Activated CD4-positive, alpha-beta T cell treated with anti-CD3 and anti-CD28 coated beads for 24 hours (primary cell): Measurements from ENCODE around the gene MAPK1.
"Not testable (repeated sequence)": the region's sequence is repeated elsewhere in the genome, so short reads cannot be mapped to it uniquely, and the experiment has no call there.

Experiments
- DNase-seq, 2 donors: peaks; one replicate each; pipeline ENCODE4 v3.0.0-alpha.2; 2020; ENCODE audit warnings: low read depth in 2 of 2

MAPK1 gene

GRCh38 chr22:21791635-21792625 lies 75.5 kb downstream of the MAPK1 start:
- DNase-seq: peak; percentile 23 to 41

- DNase-seq: not testable (repeated sequence)
Observed at GRCh38 chr22:21790849-21791610, 76.4 kb downstream of the MAPK1 start.

DNA sequence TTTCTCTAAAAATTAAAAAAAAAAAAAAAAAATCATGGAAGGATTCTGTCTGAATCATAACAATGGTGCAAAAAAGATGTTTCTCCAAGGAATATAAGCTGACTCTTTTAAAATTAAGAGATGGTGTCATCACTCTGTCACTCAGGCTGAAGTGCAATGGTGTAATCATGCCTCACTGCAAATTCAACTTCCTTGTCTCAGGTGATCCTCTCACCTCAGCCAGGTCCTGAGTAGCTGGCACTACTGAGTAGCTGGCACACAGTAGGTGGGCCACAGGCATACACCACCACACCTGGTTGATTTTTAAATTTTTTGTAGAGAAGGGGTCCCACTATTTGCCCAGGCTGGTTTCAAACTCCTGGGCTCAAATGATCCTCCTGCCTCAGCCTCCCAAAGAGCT lies 77.1 kb downstream of the MAPK1 start:
- DNase-seq: no peak

GRCh38 chr22:21787565-21787964 lies 79.9 kb downstream of the MAPK1 start:
- not testable (repeated sequence) for DNase-seq

DNA sequence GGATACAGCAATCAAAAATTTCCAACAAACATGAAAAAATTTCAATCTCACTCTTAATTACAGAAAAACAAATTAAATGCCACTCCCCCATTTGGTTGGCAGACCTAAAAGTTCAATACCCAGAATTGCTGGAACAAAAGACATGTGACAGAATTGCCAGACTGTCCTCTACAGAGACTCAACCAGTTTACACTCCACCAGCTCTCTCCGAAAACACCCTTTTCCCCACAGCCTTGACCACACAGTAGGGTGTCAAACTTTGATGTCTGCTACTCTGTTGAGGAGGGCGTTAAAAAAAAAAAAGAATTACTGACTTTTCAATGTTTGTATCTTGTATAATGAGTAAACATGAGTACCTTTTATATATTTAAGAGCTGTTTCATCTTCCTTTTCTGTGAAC lies 87.2 kb downstream of the MAPK1 start:
- DNase-seq: no peak

GRCh38 chr22:21779444-21779843 lies 88.0 kb downstream of the MAPK1 start:
- DNase-seq: no peak

DNA sequence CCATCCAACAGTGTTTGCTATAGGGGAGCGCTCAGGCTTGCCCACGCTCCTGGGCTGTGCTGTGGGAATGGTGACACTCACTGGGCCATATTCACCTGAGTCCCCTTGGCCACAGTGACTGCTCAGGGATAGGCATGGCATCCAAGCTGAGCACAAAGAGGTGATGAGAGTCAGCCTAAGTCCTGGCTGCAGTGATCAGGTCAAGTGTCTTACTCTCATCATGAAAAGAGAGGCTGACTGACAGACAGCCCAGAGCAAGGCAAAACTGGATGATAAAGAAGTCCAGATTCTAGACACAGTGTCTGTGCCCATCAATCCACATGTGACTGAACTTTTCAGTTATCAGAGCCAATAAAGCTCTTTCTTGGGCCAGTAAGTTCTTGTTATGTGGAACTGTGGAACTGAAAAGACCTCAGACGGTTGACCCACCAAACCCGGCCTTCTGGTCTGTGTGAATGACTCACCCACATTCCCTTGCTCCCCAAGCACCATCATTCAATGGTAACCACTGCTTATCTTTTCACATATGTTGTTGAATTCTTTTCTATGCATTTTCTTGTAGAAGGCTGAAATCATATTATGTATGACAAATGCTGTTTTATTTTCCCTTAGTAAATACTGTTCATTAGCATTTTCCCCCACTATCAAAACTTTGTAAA lies 88.6 kb downstream of the MAPK1 start:
- no peak for DNase-seq

GRCh38 chr22:21771631-21771976 lies 95.8 kb downstream of the MAPK1 start:
- no peak for DNase-seq

DNA sequence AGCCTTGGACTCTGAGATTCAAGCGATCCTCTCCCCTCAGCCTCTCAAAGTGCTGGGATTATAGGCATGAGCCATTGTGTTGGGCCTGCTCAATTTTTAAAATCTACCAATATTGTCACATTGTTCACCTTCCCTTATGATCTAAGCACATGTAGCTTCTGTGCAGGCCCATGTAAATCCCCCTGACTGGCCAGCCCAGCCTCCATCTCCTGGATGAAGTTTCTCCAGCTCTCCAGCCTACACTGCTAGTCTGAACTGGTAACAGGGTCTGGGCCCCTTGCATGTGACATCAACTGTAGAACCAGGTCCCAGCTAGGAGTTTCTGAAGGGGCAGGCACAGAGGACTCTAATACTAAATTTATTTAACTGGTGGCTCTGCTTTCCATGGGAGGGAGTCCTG lies 99.0 kb downstream of the MAPK1 start:
- DNase-seq: no peak

- DNase-seq: peak; percentile 26 to 35
Observed at GRCh38 chr22:21766691-21767462, 100.6 kb downstream of the MAPK1 start.

- DNase-seq: no peak
Observed at GRCh38 chr22:21765909-21766529, 101.4 kb downstream of the MAPK1 start.

DNA sequence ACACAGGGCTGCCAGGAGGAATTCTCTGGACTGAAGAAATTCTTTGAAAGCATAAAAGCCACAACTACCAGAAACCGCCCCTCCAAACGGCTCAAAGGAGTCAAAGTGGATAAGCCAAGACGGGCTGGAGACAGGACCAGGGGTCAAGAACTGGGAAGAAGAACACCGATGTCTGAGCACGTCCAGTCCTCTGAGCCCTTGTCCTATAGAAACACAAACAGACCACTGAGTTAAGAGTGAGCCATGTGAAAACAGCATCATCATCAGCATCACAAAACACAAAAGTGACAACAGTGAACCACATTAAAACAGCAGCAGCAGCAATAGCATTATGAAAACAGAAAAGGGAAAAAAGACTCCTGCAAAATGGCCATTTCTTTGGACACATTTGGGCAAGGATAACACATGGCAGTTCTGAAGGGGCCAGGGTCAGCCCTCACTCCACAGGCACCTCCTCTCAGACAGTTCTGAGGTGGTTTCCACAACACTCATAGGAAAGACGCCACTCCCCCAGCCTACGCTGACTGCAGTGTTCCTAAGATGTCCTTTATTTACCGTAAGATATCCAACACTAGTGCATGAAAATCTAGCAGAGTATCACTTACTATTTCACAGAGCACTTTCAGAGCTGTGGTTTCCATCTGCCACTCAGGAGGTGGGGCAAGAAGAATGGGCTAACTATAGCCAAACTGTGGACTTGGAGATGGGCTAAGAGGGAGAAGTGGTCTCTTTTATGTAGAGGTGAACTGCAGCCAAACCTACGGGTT lies 103.2 kb downstream of the MAPK1 start:
- DNase-seq: no peak

DNA sequence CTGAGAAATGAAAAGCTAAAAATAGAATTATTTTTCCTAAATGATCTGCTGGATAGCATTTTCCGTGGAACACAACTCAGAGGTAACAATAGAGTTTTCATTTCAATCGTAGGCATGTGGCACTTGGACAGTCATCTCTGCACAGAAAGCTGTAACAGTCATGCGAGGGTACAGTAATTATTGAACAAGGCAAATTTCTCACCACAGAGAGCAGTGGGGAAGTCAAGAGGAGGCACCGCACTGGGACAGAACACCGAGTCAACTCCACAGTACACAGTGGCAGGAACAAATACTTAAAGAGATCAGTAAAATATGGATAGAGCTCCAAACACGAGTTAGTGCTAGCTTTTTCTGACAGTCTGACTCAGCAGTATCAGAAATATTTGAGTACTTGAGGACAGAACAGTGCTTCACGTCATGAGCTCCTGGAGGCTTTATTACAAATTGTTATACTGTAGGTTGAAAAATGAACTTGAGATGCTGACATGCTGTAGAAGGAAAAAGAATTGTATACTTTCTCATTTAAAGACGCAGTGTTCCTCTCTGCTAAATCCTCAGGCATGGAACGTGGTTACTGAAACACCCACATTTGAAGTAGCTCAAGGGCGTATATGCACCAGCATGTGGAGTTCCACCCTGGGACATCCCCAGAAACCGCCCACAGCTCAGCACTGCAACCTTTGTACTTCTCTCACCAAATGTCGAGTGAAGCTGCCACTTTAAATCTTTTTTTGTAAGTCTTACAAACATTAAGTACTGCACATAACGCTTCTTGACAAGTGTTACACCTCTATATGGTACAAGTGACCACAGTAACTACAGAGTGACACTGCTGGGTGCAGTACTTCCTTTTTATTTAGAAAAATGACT lies 104.5 kb downstream of the MAPK1 start:
- peak; percentile 19 to 39 for DNase-seq

DNA sequence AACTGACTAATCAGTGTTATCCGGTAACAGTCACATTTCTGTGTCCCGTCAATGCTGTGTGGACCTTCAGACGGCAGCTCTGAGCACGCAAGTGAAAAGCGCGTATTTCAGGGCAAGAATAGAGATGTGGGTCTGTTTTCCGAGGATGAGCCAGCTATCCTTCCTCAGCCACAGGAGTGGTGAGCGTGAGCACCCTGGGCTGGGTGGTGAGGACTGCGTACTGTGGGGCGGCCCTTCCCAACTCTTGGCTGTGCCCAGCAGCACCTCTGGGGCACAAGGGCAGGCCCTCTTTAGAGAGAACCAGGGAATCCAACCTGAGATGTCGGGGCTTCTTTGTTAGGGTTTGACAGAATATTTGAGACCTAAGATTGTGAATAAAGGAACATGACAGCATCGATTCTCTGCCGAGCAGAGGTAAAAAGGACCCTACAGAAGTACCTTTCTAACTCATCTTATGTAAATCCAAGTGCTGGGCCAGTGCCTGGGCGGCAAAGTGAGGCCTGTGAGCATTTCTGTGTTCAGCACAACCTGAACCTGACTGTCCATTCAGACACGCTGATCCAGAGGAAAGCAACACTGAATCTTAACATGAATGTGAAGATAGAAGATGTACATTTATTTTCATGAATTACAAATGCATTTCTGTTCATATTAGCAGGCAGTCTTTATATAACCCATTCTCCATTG lies 105.3 kb downstream of the MAPK1 start:
- DNase-seq: no peak

DNA sequence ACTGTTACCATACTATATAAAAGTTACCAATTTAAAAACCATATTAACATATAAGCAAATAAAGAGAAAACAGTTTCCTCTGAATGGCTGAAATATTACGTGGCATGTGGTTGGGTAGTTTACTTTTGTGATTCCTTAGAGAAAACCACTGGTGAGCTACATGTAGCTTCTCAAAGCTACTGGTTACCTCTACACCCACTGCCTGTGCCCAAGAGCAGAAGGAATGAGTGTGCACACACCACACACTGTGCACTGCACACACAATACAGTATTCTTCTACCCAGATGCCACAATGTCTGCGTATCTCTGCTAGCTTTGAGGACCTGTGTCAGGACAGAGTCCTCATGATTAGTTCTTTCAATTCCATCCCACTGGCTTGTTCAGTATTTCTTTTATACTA lies 106.4 kb downstream of the MAPK1 start:
- no peak for DNase-seq

- no peak for DNase-seq
Observed at GRCh38 chr22:21760640-21761039, 106.8 kb downstream of the MAPK1 start.

GRCh38 chr22:21759646-21760376 lies 107.6 kb downstream of the MAPK1 start:
- no peak for DNase-seq

GRCh38 chr22:21759093-21759492 lies 108.4 kb downstream of the MAPK1 start:
- DNase-seq: no peak
